Head of caudate nucleus (tissue), 42 donors: Measurements from ENCODE around the gene ISLR.

Source experiments
- DNase-seq, 42 donors: peaks; one replicate each; pipeline versions ENCODE4 v3.0.0 to v3.0.0-alpha.2; 2020 to 2021; ENCODE audit warnings: mixed read lengths in 7 of 42
- intact Hi-C: fragments of 100-400 bp; cut with DNase I; formaldehyde crosslinking; loops from one replicate; pipeline ENCODE4 v1.15.0; 2022

Gene ISLR, protein sequence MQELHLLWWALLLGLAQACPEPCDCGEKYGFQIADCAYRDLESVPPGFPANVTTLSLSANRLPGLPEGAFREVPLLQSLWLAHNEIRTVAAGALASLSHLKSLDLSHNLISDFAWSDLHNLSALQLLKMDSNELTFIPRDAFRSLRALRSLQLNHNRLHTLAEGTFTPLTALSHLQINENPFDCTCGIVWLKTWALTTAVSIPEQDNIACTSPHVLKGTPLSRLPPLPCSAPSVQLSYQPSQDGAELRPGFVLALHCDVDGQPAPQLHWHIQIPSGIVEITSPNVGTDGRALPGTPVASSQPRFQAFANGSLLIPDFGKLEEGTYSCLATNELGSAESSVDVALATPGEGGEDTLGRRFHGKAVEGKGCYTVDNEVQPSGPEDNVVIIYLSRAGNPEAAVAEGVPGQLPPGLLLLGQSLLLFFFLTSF

DNA sequence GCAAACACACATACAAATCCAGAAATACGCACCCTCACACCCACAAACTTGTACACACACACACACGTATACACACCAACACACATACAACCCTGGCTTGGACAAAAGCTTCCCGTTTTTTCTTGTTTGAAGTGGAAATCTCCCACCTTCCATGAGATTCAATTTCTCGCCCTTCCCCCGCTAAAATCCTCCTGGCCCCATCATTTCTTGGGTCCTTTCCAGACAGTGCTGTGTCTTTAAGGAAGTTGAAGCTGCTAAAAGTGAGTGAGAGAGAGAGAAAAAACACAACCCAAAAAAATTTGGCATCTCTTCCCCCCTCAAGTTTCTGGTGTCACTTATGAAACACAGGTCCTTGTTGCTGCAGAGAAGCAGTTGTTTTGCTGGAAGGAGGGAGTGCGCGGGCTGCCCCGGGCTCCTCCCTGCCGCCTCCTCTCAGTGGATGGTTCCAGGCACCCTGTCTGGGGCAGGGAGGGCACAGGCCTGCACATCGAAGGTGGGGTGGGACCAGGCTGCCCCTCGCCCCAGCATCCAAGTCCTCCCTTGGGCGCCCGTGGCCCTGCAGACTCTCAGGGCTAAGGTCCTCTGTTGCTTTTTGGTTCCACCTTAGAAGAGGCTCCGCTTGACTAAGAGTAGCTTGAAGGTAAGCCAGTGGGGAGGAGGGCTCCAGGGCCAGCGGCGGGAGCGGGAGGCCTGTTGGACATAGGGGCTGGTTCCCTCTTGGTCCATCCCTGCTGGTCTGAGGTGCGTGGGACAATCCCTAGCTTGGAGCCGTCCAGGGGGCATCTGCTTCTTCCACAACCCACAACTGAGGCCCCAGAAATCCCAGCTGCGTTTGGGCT lies at the start of gene ISLR:
Gene ISLR (plus strand): TSS at position 331 of the 839 bp plus-strand sequence. CDS start 1,149 bp downstream, outside the sequence.
- intact Hi-C loops, result no loop called here
- peak in 5 of 42 donors; percentile 7 to 36 (median 14) for DNase-seq

GRCh38 chr15:74124196-74124595 lies 49.3 kb upstream of the ISLR start:
- DNase-seq, result no peak
- intact Hi-C loops, result no loop called here

- intact Hi-C loops, result loop anchor here (5.0 kb wide), 2 partner anchors 183 to 198 kb away; no protein-coding TSS in a partner anchor
- DNase-seq, result no peak
Measured at GRCh38 chr15:74124759-74125158, 48.8 kb upstream of the ISLR start.

DNA sequence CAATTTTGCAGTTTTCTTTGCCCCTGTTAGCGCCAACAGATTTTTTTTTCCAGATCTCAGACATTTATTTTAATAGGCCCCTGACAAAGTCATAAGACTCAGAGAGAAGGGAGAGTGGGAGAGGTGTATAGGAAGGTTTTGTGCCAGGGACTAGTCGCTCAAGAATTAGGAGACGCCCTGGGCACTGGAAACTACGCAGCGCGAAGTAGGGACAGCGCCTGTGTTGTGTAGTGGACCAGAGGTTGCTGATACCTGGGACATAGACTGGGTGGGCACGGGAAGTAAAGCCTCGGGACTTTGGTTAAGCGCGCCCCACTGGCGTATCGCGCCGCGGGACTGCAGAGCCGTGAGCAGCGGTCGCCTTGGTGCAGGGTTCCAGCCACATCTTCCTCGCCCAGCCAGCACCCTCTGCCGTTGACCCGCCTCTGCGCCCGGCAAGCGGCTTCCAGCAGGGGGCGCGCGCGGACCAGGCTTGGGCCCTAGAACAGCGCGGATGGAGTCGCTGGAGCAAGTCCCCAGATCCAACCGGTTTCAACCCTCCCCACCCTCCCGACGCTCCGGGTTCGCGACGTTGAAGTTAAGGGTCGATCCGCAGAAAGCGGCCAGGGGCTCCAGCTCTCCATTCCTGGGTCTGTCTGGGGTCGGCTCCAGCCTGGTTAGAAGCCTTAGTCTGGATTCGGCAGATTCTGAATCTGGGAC lies 46.1 kb upstream of the ISLR start:
- intact Hi-C loops, result loop anchor here (5.0 kb wide), 2 partner anchors 180 to 195 kb away; no protein-coding TSS in a partner anchor
- DNase-seq, result peak; percentile 82 to 98 (median 92)

DNA sequence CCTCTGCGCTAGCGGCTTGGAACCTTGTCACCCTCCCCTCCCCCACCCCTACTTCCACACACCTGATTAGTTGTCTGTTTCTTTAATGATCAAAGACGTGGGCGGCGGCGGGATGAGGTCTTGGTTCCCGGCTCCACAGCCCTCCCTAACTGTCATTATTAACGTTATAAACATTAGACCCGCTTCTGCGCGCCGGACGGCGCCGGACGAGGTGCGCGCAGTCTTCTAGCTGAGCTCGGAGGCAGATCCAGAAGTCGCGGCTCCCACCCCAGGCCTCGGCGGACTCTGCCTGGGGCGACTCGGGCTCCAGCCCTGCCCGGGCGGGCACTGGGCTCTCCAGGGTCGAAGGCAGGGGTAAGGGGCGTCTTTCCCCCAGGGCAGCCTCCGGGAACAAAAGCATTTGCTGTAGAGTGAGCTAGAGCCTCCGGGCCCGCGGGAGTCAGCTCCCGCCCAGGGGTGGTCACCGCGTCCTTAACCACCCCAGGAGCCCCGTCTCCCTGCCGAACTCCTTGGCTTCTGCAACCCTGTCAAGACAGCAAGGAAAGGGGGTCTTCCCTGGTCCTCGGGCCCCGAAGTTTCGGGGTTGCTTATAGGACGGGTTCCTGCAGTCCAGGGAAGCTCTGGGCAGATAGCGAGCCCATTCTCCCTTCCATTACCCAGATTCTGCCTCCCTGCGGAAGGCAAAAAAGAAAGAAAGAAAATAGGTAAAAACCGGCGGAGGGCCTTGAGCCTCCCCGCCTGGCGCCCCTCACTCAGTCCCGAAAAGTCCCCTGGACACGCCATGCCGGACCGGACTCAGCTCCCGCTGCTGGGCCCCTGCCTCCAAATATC lies 45.3 kb upstream of the ISLR start:
- DNase-seq, result peak in 16 of 42 donors; percentile 38 to 74 (median 56)
- intact Hi-C loops, result loop anchor here (5.0 kb wide), 2 partner anchors 179 to 194 kb away; no protein-coding TSS in a partner anchor

DNA sequence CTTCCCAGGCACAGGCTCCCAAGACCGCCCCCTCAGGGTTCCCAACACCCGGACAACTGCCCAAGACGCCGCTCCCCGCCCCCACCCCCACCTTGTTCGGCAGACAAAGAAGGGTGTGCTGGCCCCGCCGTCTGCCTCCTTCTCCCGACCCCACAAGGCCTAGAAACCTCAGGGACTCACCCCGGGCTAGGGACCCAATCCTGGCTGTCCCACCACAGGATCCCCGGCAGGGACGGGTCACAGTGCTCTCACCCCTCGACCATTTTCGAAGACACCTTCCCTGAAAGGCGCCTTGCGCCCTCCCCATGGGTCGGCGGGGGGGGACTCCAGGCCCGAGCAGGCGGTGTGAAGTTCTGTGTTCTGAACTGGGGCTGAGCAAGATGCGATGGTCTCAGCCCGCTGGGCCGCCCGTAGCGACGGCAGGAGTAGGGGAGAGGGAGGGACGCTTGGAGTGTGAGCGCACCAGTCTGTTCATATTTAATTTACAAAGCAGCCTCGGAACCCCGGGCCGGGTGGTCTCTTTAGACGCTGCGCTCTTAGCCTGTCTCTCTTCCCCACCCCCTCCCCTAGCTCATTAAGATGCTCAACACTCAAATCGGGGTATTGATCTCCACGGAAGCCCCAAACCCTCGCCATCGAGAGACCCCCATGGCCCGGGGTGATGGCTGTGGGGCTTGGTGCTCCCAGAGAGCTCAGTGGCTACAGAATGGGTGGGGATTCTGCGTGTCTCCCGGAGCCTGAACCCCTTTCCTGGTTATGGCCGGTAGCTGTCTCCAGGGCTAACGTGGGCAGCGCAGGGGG lies 44.5 kb upstream of the ISLR start:
- peak in 7 of 42 donors; percentile 23 to 59 (median 25) for DNase-seq
- intact Hi-C loops, result loop anchor here (5.0 kb wide), 2 partner anchors 178 to 193 kb away; no protein-coding TSS in a partner anchor

GRCh38 chr15:74129586-74130154 lies 43.8 kb upstream of the ISLR start:
- DNase-seq, result peak in 16 of 42 donors; percentile 22 to 78 (median 48)

DNA sequence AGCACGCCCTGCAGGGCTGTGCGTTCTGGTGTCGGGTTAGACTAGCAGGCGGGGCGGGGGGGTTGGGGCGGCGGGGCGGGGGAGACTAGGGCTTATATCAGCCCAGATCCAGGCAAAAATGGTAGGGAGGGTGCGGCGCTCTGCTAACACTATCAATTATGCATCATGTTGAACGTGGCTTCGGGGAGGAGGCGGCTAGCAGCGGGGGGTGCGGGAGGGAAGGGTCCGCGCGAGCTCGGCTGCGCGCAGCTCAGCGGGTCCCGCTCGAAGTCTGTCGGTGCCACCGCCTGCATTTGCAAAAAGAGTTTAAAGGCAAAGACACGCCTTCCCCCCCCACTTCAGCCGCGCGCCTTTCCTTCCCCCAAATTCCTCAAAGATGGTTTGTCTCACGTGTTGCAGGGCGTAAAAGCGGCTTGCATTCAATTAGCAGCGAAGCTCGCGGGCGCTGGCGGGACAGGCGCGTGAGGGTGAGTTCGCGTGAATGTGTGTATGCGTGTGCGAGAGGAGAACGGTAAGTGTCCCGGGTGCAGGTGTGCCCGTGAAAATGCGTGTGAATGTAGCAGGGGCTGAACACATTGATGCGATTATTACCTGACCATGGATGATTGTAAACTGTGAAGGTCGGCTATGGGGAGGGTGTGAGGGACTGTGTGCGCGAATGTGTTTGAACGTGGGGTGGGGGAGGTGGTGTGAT lies 43.2 kb upstream of the ISLR start, which contains the start of gene ISLR2:
Gene ISLR2 (plus strand): TSS at position 432 of the 694 bp plus-strand sequence. CDS start 2,169 bp downstream, outside the sequence.
- intact Hi-C loops, result no loop called here
- peak in 37 of 42 donors; percentile 31 to 84 (median 60) for DNase-seq

More at GRCh38 chr15:74129586-74130154, 43.8 kb upstream of the ISLR start:
- intact Hi-C loops, result loop anchor here (5.0 kb wide), 2 partner anchors 178 to 193 kb away; no protein-coding TSS in a partner anchor

DNA sequence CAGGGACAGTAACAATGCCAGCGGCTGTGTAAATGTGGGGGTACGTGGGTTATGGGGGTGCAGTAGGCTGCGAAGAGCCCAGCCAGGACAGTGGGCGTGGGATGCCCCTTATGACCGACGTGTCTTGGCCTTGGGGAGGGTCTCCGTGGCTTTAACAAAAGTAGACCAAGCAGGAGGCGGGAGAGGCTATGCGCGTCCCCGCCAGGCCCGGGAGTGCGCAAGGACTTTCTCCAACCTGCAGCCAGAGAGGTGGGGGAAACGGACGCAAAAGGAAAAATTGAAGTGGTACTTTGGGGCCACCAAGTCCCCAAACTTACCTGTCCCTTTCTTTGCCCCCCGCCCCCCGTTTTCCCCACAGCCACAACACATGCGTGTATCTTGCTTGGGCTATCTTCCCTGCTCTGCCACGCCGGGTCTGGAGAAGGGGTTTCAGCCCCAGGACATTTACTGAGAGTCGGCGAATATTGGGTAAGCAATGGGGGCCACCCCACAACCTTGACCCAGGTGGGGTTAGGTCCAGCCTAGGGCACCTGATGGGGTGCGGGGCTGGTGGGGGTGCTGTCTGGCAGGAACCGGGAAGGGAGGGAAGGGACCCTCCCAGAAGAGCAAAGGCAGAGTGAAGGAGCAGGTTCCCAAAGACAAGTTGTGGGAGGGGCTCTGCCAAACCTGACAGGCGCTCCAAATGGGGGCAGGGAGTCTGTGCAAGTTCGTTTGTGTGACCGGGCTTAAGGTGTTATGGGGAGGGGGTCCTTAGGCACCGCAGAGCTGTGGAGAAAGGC lies 42.5 kb upstream of the ISLR start:
- DNase-seq, result peak in 6 of 42 donors; percentile 24 to 58 (median 42)
- intact Hi-C loops, result no loop called here

DNA sequence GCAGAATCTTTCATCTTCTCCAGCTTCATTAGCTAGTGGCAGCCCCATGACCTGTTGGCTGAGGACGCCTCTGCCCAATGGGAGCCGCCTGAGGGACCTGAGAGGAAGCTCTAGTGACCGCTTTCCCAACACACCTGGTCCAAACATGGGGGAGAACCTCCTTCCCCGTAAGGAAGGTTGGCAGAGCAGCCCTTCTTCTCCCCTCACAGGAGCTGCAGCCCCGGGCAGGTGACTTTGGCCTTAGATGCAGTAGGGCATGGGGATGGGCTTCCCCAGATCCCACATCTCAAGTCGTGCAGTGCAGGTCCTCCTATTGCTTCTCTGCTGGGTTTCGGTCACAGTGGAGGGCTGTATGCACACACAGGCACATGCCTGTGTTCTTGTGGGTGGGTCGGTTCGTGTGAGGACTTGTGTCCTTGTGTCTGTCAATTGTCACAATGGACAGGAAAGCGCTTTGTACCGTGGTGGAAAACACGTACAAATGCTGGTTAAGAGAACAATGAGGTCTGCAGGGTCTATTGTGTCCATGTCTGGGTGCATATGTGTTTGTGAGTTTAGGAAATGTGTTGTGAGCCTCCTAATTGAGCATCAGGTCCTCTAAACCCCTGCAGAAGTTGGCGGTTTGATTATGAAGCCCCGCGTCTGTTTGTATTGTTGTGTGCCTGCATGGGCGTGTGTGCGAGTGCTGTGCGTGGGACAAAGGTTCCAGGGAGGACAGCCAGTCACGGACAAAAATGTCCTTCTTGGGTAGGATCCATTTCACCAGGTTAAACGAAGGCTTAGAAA lies 41.7 kb upstream of the ISLR start:
- intact Hi-C loops, result no loop called here
- peak in 1 of 42 donors; percentile 15 for DNase-seq

GRCh38 chr15:74132681-74133651 lies 40.5 kb upstream of the ISLR start:
- intact Hi-C loops, result no loop called here
- DNase-seq, result peak in 3 of 42 donors; percentile 16 to 39 (median 21)

GRCh38 chr15:74133694-74134386 lies 39.7 kb upstream of the ISLR start:
- no peak for DNase-seq
- intact Hi-C loops, result no loop called here
